Caco-2 (cell line): ENCODE data around the gene ADCY7. TPM values are rescaled to one million over a fixed set of nuclear protein-coding genes. Genes with fewer than 3 reads are reported as not detected.

Experiments used
- BruUV-seq: library from RNA; stranded (reverse); fragments of 400-500 nt; replicated peaks from 2 replicates; lab custom pipeline; 2021; lab: Mats Ljungman, UMichigan
- CTCF ChIA-PET: fragments of 300-600 bp; sonication (Branson Sonifier 250); formaldehyde crosslinking; loops from one replicate; lab custom pipeline; 2022; ENCODE audit warnings: antibody characterized with exemption; lab: Charles Lee
- POLR2A ChIA-PET: fragments of 300-600 bp; sonication (Branson Sonifier 250); formaldehyde crosslinking; loops from one replicate; lab custom pipeline; 2022; ENCODE audit warnings: antibody characterized with exemption; lab: Charles Lee
- DNase-seq, 2 experiments: peaks; one replicate each; pipeline versions ENCODE4 v3.0.0 to v3.0.0-alpha.2; 2020 to 2022
- H3K27me3 ChIP-seq: replicated peaks from 2 replicates; pipeline ENCODE4 v1.6.0; 2011; ENCODE audit warnings: low read length; ENCODE audit not compliant: control insufficient read depth, insufficient read depth
- H3K36me3 ChIP-seq: 2 replicates; pipeline ENCODE4 v1.5.1; 2011; ENCODE audit warnings: low read length; ENCODE audit not compliant: control insufficient read depth, insufficient read depth
- H3K4me1 ChIP-seq: fragments of 250-450 bp; sonication (Bioruptor Pico); 2 replicates; pipeline ENCODE4 v1.5.1; 2020; ENCODE audit warnings: mild to moderate bottlenecking
- H3K4me3 ChIP-seq: 2 replicates; pipeline ENCODE4 v1.5.1; 2011; ENCODE audit warnings: low read depth, mild to moderate bottlenecking, control low read depth, low read length
- H3K9me3 ChIP-seq: fragments of 250-450 bp; sonication (Bioruptor Pico); 2 replicates; pipeline ENCODE4 v1.5.1; 2020; ENCODE audit warnings: mild to moderate bottlenecking, moderate library complexity
- H3K27ac Mint-ChIP-seq: one replicate; pipeline ENCODE4 v1.8.0; 2022; ENCODE audit warnings: mixed read lengths; ENCODE audit not compliant: unreplicated experiment
- H3K27me3 Mint-ChIP-seq: one replicate; pipeline ENCODE4 v1.8.0; 2022; ENCODE audit warnings: mixed read lengths; ENCODE audit not compliant: insufficient read depth, unreplicated experiment
- H3K36me3 Mint-ChIP-seq: one replicate; pipeline ENCODE4 v1.8.0; 2022; ENCODE audit warnings: mild to moderate bottlenecking, mixed read lengths; ENCODE audit not compliant: insufficient read depth, unreplicated experiment
- H3K4me1 Mint-ChIP-seq: one replicate; pipeline ENCODE4 v1.8.0; 2022; ENCODE audit warnings: low read depth, mixed read lengths; ENCODE audit not compliant: unreplicated experiment
- H3K4me3 Mint-ChIP-seq: one replicate; pipeline ENCODE4 v1.8.0; 2022; ENCODE audit warnings: mild to moderate bottlenecking, moderate library complexity, mixed read lengths; ENCODE audit not compliant: unreplicated experiment
- H3K9me3 Mint-ChIP-seq: one replicate; pipeline ENCODE4 v1.8.0; 2022; ENCODE audit warnings: mixed read lengths; ENCODE audit not compliant: unreplicated experiment
- CTCF ChIP-seq, 2 experiments: fragments of 200-600 bp in 1 of 2; IDR thresholded peaks; 1 replicate in 1 of 2; 2 replicates in 1 of 2; pipeline versions ENCODE4 v1.5.1 to v1.8.0; 2011 to 2022; ENCODE audit warnings: antibody characterized with exemption in 1 of 2, control low read depth in 1 of 2, inconsistent platforms in 1 of 2, low read depth in 1 of 2, low read length in 1 of 2, mild to moderate bottlenecking in 1 of 2, moderate library complexity in 1 of 2; ENCODE audit not compliant: insufficient read depth in 1 of 2, severe bottlenecking in 1 of 2, unreplicated experiment in 1 of 2
- intact Hi-C: fragments of 100-400 bp; cut with micrococcal nuclease; formaldehyde crosslinking; loops from one replicate; pipeline ENCODE4 v1.10.0; 2022; ENCODE audit not compliant: unreplicated experiment
- microRNA-seq: library from miRNA; unstranded; fragments of <30 nt; microRNA quantifications from one replicate; pipeline ENCODE4 v1.2.0, GENCODE V29; 2022
- total RNA-seq: library from RNA; stranded (reverse); gene quantifications from 2 replicates; pipeline ENCODE4 v1.2.3, GENCODE V29; 2022

The ADCY7 gene
- total RNA-seq, 1 experiment from 2014 or later, result 54.2 TPM

- Histone ChIP-seq H3K9me3 (0 out of 2 replicates have a peak, but pooled peaks cover under 1% of the 10 kb centered on the region), H3K4me1 (no peaks in the 10 kb centered on the region), H3K36me3 (peaks cover 2% of the 10 kb centered on the region; the same call in 1 of the 2 replicates), H3K4me3 (no peak overlapping the region), H3K27me3 (no peaks in the 10 kb centered on the region)
- intact Hi-C loops, result no loop called here
- Mint-ChIP-seq H3K36me3 (peaks cover 69% of the 10 kb centered on the region), H3K4me3 (no peak overlapping the region), H3K27ac (no peak overlapping the region), H3K4me1 (peaks cover 15% of the 10 kb centered on the region), H3K27me3 (no peaks in the 10 kb centered on the region), H3K9me3 (no peaks in the 10 kb centered on the region)
- DNase-seq, result no peak
- TF ChIP-seq CTCF (IDR thresholded peaks at IDR 0.05; ENCODE audit: insufficient read depth in 1 of 2, low read depth in 1 of 2, low read length in 1 of 2, severe bottlenecking in 1 of 2, unreplicated experiment in 1 of 2), result no peak
- ChIA-PET POLR2A (no interaction called here), CTCF (interaction anchor here (0.6 to 1.7 kb wide), 3 partner anchors 8 to 305 kb away, joined by 3 to 7 read pairs (median 4); partner anchors contain the start of gene BRD7)
- BruUV-seq, result no TSS peak
Observed at GRCh38 chr16:50360779-50361178, 94.4 kb downstream of the ADCY7 start.

- ChIA-PET POLR2A (no interaction called here), CTCF (no interaction called here)
- intact Hi-C loops, result no loop called here
- H3K36me3 ChIP-seq, result no peaks in the 10 kb centered on the region; the same call in 1 of the 2 replicates
- no peak overlapping the region for H3K4me3 ChIP-seq
- Mint-ChIP-seq H3K27me3 (no peaks in the 10 kb centered on the region), H3K4me1 (peaks cover 18% of the 10 kb centered on the region), H3K9me3 (no peaks in the 10 kb centered on the region), H3K4me3 (no peak overlapping the region), H3K36me3 (peaks cover 60% of the 10 kb centered on the region), H3K27ac (no peak overlapping the region)
- H3K9me3 ChIP-seq, result no peaks in the 10 kb centered on the region
- no TSS peak for BruUV-seq
- DNase-seq, result no peak
- H3K27me3 ChIP-seq, result no peaks in the 10 kb centered on the region
- TF ChIP-seq CTCF (IDR thresholded peaks at IDR 0.05; ENCODE audit: insufficient read depth in 1 of 2, low read depth in 1 of 2, low read length in 1 of 2, severe bottlenecking in 1 of 2, unreplicated experiment in 1 of 2), result no peak
- peaks cover 15% of the 10 kb centered on the region for H3K4me1 ChIP-seq
Observed at GRCh38 chr16:50363656-50364055, 97.3 kb downstream of the ADCY7 start.

GRCh38 chr16:50365791-50366575 lies 99.6 kb downstream of the ADCY7 start:
- Mint-ChIP-seq H3K4me3 (peak overlapping the region; percentile 1), H3K4me1 (peaks cover 30% of the 10 kb centered on the region), H3K27me3 (no peaks in the 10 kb centered on the region), H3K9me3 (no peaks in the 10 kb centered on the region), H3K27ac (no peak overlapping the region), H3K36me3 (peaks cover 54% of the 10 kb centered on the region)
- CTCF ChIA-PET, result interaction anchor here (1.8 kb wide), 1 partner anchor 11 kb away, joined by 5 read pairs; no protein-coding TSS in a partner anchor
- TF ChIP-seq CTCF (IDR thresholded peaks at IDR 0.05; ENCODE audit: insufficient read depth in 1 of 2, low read depth in 1 of 2, low read length in 1 of 2, severe bottlenecking in 1 of 2, unreplicated experiment in 1 of 2), result no peak
- H3K27me3 ChIP-seq, result no peaks in the 10 kb centered on the region
- H3K36me3 ChIP-seq, result no peaks in the 10 kb centered on the region; the same call in 1 of the 2 replicates
- peaks cover 20% of the 10 kb centered on the region for H3K4me1 ChIP-seq
- BruUV-seq, result no TSS peak
- DNase-seq, result no peak
- no peak overlapping the region for H3K4me3 ChIP-seq
- intact Hi-C loops, result no loop called here
- POLR2A ChIA-PET, result no interaction called here
- no peaks in the 10 kb centered on the region for H3K9me3 ChIP-seq

Small RNAs within 50 kb of the gene (microRNA-seq; reads per million reads assigned to microRNA genes)
- gene MIR6771, result 0.56 reads per million

Other genes starting within 250 kb of the ADCY7 start
- 34.5 and 39.4 TPM in 2 replicates for gene CNEP1R1, start 241.3 kb upstream of the ADCY7 start, total RNA-seq
- 41.6 and 42.8 TPM in 2 replicates for gene HEATR3, start 200.6 kb upstream of the ADCY7 start, total RNA-seq
- 28.6 and 29.3 TPM in 2 replicates for gene TENT4B, start 113.2 kb upstream of the ADCY7 start, total RNA-seq
- gene BRD7, start 102.4 kb downstream of the ADCY7 start, total RNA-seq, result 147 and 170 TPM in 2 replicates